Adrenal gland (tissue), 5 donors: Measurements from ENCODE around the gene ITIH2.

ENCODE experiments used
- POLR2A ChIP-seq, 2 donors: fragments of 450-650 bp; IDR thresholded peaks; one replicate each; pipeline ENCODE4 v1.6.1; 2017; ENCODE audit warnings: antibody characterized with exemption in 2 of 2, mild to moderate bottlenecking in 2 of 2, moderate library complexity in 1 of 2
- TF ChIP-seq, protein P1 (sequence below), 6 experiments: fragments of 450-650 bp in 4 of 6; fragments of 200-600 bp in 2 of 6; sonication (generic) in 1 of 6; IDR thresholded peaks; 1 replicate in 5 of 6; 2 replicates in 1 of 6; pipeline versions ENCODE4 v1.5.1 to v1.8.0; 2016 to 2021; ENCODE audit warnings: antibody characterized with exemption in 6 of 6, mild to moderate bottlenecking in 2 of 6, moderate library complexity in 1 of 6
- donor health status: DM: no; HTN: no; CAD: no.

DNA sequence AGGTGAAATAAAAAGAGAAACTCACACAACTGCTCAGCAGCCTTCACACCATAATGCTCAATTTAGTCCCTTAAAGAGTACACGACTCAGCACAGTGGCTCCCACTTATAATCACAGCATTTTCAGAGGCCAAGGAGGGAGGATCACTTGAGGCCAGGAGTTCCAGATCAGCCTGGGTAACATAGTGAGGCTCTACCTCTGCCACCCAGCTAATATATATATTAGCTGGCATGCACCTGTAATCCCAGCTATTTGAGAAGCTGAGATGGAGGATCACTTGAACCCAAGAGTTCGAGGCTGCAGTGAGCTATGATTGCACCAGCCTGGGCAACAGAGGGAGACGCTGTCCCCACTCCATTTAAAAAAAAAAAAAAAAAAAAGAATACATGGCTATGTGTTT is 2.2 kb downstream of the ITIH2 start:
- TF ChIP-seq, protein P1, sequence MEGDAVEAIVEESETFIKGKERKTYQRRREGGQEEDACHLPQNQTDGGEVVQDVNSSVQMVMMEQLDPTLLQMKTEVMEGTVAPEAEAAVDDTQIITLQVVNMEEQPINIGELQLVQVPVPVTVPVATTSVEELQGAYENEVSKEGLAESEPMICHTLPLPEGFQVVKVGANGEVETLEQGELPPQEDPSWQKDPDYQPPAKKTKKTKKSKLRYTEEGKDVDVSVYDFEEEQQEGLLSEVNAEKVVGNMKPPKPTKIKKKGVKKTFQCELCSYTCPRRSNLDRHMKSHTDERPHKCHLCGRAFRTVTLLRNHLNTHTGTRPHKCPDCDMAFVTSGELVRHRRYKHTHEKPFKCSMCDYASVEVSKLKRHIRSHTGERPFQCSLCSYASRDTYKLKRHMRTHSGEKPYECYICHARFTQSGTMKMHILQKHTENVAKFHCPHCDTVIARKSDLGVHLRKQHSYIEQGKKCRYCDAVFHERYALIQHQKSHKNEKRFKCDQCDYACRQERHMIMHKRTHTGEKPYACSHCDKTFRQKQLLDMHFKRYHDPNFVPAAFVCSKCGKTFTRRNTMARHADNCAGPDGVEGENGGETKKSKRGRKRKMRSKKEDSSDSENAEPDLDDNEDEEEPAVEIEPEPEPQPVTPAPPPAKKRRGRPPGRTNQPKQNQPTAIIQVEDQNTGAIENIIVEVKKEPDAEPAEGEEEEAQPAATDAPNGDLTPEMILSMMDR (IDR thresholded peaks at IDR 0.05) = no peak
- no peak for TF ChIP-seq POLR2A (IDR thresholded peaks at IDR 0.05)
